ENCODE results near the gene KRTAP5-4. TPM values are rescaled to one million over a fixed set of nuclear protein-coding genes. Genes with fewer than 3 reads are reported as not detected.

KRTAP5-4 gene
- total and polyA plus RNA-seq, 11 donors = not detected

DNA sequence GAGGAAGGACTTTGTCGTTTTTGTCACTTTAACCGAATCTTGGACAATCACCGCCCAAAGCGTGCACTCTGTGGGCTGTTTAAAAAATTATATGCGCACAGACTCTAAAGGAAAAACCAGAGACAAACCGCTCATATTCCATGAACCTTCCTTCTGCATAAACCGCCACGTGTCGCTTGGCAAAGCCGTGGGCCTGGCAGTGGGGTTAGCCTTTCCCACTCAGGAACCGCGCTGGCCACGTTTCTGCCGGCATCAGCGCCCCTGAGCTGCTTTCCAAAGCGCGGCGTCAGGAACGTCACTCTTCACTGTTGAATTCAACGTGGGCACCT, 30.5 kb upstream of the KRTAP5-4 start:
- Histone ChIP-seq H3K27me3 (peaks cover 0 to 27% (median 0%) of the 10 kb centered on the region in 9 donors), H3K36me3 (no peaks in the 10 kb centered on the region), H3K9me3 (no peaks in the 10 kb centered on the region), H3K4me3 (no peak overlapping the region), H3K27ac (no peak overlapping the region), H3K4me1 (peaks cover 0 to 8% (median 0%) of the 10 kb centered on the region in 12 donors)
- DNase-seq (peak in 1 of 5 donors; percentile 17), ATAC-seq (no peak)
- intact Hi-C loops (cut with DNase I) = loop anchor here (1.0 to 10.0 kb wide), 11 partner anchors 40 to 505 kb away; partner anchors contain the start of gene SYT8 (in 2 of the 10)
- no peak for TF ChIP-seq POLR2A (IDR thresholded peaks at IDR 0.05)
- TF ChIP-seq, protein P1, sequence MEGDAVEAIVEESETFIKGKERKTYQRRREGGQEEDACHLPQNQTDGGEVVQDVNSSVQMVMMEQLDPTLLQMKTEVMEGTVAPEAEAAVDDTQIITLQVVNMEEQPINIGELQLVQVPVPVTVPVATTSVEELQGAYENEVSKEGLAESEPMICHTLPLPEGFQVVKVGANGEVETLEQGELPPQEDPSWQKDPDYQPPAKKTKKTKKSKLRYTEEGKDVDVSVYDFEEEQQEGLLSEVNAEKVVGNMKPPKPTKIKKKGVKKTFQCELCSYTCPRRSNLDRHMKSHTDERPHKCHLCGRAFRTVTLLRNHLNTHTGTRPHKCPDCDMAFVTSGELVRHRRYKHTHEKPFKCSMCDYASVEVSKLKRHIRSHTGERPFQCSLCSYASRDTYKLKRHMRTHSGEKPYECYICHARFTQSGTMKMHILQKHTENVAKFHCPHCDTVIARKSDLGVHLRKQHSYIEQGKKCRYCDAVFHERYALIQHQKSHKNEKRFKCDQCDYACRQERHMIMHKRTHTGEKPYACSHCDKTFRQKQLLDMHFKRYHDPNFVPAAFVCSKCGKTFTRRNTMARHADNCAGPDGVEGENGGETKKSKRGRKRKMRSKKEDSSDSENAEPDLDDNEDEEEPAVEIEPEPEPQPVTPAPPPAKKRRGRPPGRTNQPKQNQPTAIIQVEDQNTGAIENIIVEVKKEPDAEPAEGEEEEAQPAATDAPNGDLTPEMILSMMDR (IDR thresholded peaks at IDR 0.05) = no peak
- 52 to 67% (median 53%) methylated on average over 17 to 20 of the region's 20 CpGs for whole genome bisulfite sequencing, 4 donors

DNA sequence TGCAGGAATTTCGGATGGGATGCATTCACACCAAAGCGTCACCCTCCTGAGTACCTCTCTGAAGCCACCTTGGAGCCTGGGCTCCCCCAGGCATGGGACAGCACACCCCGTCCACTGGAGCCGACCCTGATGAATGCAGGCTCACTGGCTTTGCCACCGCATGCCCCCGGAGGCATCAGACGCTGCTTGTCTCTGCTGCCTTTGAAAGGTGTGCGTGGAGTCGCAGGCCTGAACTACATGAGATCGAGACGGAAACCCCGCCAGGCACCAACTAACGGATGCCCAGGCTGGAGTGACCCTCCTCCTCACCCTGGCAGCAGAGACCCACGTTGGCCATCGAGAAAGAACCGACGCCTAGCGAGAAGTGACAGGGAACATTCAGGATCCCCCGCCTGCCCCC, 30.1 kb upstream of the KRTAP5-4 start:
- H3K27ac ChIP-seq = no peak overlapping the region
- DNase-seq = peak in 1 of 5 donors; percentile 12
- H3K4me3 ChIP-seq = no peak overlapping the region
- TF ChIP-seq POLR2A (IDR thresholded peaks at IDR 0.05) = no peak
- TF ChIP-seq, protein P1 (IDR thresholded peaks at IDR 0.05) = no peak
- intact Hi-C loops (cut with DNase I) = loop anchor here (1.0 to 10.0 kb wide), 11 partner anchors 40 to 505 kb away; partner anchors contain the start of gene SYT8 (in 2 of the 10)
- WGBS, 4 donors = 81 to 86% (median 82%) methylated on average over 15 to 19 of the region's 19 CpGs
- H3K4me1 ChIP-seq = peaks cover 0 to 8% (median 0%) of the 10 kb centered on the region in 12 donors
- H3K36me3 ChIP-seq = no peaks in the 10 kb centered on the region
- no peak for ATAC-seq
- H3K9me3 ChIP-seq = no peaks in the 10 kb centered on the region
- H3K27me3 ChIP-seq = peaks cover 0 to 27% (median 0%) of the 10 kb centered on the region in 9 donors

DNA sequence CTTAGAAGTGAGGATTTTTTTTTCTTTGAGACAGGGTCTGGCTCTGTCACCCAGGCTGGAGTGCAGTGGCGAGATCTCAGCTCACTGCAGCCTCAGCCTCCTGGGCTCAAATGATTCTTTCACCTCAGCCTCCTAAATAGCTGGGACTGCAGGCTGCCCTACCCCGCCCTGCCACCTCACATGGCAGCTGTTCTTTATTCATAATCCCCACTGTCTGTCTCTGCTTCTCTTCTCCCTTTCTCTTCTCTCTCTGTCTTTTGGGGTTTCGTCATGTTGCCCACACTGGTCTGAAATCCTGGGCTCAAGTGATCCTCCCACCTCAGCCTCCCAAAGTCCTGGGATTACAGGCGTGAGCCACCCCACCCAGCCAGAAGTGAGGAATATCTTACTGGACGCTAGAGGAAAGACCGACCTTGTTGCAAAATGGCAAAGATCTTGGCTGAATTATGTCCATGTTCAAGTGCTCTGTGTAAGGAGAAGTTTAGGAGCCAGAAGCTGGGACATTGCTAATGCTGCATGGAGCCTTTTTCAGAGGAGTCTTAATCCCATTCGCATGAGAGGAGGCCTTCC, 29.6 kb upstream of the KRTAP5-4 start:
- ATAC-seq (no peak), DNase-seq (no peak)
- peaks cover 0 to 27% (median 0%) of the 10 kb centered on the region in 9 donors for H3K27me3 ChIP-seq
- no peak overlapping the region for H3K4me3 ChIP-seq
- H3K9me3 ChIP-seq = no peaks in the 10 kb centered on the region
- no peaks in the 10 kb centered on the region for H3K36me3 ChIP-seq
- TF ChIP-seq, protein P1 (IDR thresholded peaks at IDR 0.05) = no peak
- no peak for TF ChIP-seq POLR2A (IDR thresholded peaks at IDR 0.05)
- intact Hi-C loops (cut with DNase I) = loop anchor here in 9 of 10 donors (1.0 to 10.0 kb wide), 7 partner anchors 41 to 506 kb away; partner anchors contain the start of gene SYT8 (in 1 of the 9)
- WGBS, 4 donors = 88 to 93% (median 91%) methylated on average over 7 of the region's 7 CpGs
- H3K27ac ChIP-seq = no peak overlapping the region
- peaks cover 0 to 8% (median 0%) of the 10 kb centered on the region in 12 donors for H3K4me1 ChIP-seq

DNA sequence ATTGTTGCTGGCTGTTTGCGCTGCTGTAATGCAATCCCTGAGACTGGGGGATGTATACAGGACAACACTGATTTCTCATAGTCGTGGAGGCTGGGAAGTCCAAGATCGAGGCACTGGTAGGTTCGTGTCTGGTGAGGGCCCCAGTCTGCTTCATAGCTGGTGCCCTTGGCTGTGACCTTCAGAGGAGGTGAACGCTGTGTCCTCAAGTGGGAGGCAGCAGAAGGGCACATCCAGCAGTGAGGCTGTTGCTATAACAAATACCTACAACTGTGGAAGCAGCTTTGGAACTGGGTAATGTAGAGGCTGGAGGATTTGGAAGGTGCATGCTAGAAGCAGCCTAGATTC, 29.0 kb upstream of the KRTAP5-4 start:
- Histone ChIP-seq H3K27me3 (peaks cover 0 to 24% (median 0%) of the 10 kb centered on the region in 9 donors), H3K4me1 (peaks cover 0 to 8% (median 0%) of the 10 kb centered on the region in 12 donors), H3K27ac (no peak overlapping the region), H3K9me3 (no peaks in the 10 kb centered on the region), H3K4me3 (no peak overlapping the region), H3K36me3 (no peaks in the 10 kb centered on the region)
- DNase-seq = no peak
- TF ChIP-seq, protein P1 (IDR thresholded peaks at IDR 0.05) = no peak
- TF ChIP-seq POLR2A (IDR thresholded peaks at IDR 0.05) = no peak
- WGBS, 4 donors = 78 to 86% (median 78%) methylated on average over 5 of the region's 5 CpGs
- intact Hi-C loops (cut with DNase I) = loop anchor here in 9 of 10 donors (1.0 to 10.0 kb wide), 7 partner anchors 41 to 506 kb away; partner anchors contain the start of gene SYT8 (in 1 of the 9)
- no peak for ATAC-seq
